H1 (cell line): ENCODE results near the gene SSBP3. TPM values are rescaled to one million over a fixed set of nuclear protein-coding genes. Genes with fewer than 3 reads are reported as not detected.

ENCODE experiments used
- CTCF ChIA-PET: fragments of 300-600 bp; sonication (Branson Sonifier 250); formaldehyde crosslinking; loops from one replicate; lab custom pipeline; 2021; ENCODE audit not compliant: partially characterized antibody; lab: Charles Lee
- POLR2A ChIA-PET: fragments of 300-600 bp; sonication (Branson Sonifier 250); formaldehyde crosslinking; loops from one replicate; lab custom pipeline; 2021; ENCODE audit warnings: inconsistent platforms; ENCODE audit not compliant: partially characterized antibody; lab: Charles Lee
- DNase-seq, 2 experiments: peaks; one replicate each; pipeline versions ENCODE4 v3.0.0 to v3.0.0-alpha.2; 2010 to 2022; ENCODE audit warnings: low spot score in 2 of 2, low read depth in 1 of 2, mixed read lengths in 1 of 2
- FAIRE-seq: peaks from 2 replicates; lab custom pipeline; 2011; peaks lifted over from hg19 to GRCh38; lab: Jason Lieb, UNC
- H2AFZ ChIP-seq: 2 replicates; pipeline ENCODE4 v1.8.1; 2012; ENCODE audit warnings: low read length, inconsistent platforms
- H2AK5ac ChIP-seq: 2 replicates; pipeline ENCODE4 v1.6.1; 2013; ENCODE audit warnings: low read depth, low read length
- H2BK120ac ChIP-seq: replicated peaks from 2 replicates; pipeline ENCODE3; 2013; ENCODE audit warnings: low read depth, low read length, inconsistent platforms
- H2BK12ac ChIP-seq: 2 replicates; pipeline ENCODE4 v1.6.1; 2013; ENCODE audit warnings: low read depth, low read length
- H2BK15ac ChIP-seq: 2 replicates; pipeline ENCODE4 v1.6.1; 2013; ENCODE audit warnings: low read length
- H2BK20ac ChIP-seq: 2 replicates; pipeline ENCODE4 v1.6.1; 2013; ENCODE audit warnings: low read length
- H2BK5ac ChIP-seq: 2 replicates; pipeline ENCODE4 v1.6.1; 2013; ENCODE audit warnings: low read depth, low read length
- H3K14ac ChIP-seq: 2 replicates; pipeline ENCODE4 v1.6.1; 2013; ENCODE audit warnings: inconsistent platforms; ENCODE audit not compliant: insufficient read length
- H3K18ac ChIP-seq: 2 replicates; pipeline ENCODE4 v1.6.1; 2013; ENCODE audit warnings: low read length; ENCODE audit errors: extremely low read depth
- H3K23ac ChIP-seq: 2 replicates; pipeline ENCODE4 v1.6.1; 2013; ENCODE audit warnings: inconsistent platforms; ENCODE audit not compliant: insufficient read length
- H3K23me2 ChIP-seq: 2 replicates; pipeline ENCODE4 v1.6.1; 2013; ENCODE audit warnings: low read depth, low read length
- H3K27ac ChIP-seq: 2 replicates; pipeline ENCODE4 v1.6.1; 2011; ENCODE audit warnings: low read depth, low read length, inconsistent platforms
- H3K27me3 ChIP-seq, 4 experiments: replicated peaks in 1 of 4; 1 replicate in 1 of 4; 2 replicates in 3 of 4; pipeline versions ENCODE4 v1.6.1 to v1.8.1; 2011 to 2013; ENCODE audit warnings: low read length in 3 of 4, mild to moderate bottlenecking in 3 of 4, inconsistent platforms in 2 of 4, mixed read lengths in 2 of 4, moderate library complexity in 1 of 4; ENCODE audit not compliant: control insufficient read depth in 3 of 4, insufficient read depth in 3 of 4; ENCODE audit errors: extremely low read depth in 1 of 4
- H3K36me3 ChIP-seq, 4 experiments: 2 replicates each; pipeline versions ENCODE4 v1.6.1 to v1.8.1; 2011 to 2013; ENCODE audit warnings: mild to moderate bottlenecking in 4 of 4, low read length in 3 of 4, moderate library complexity in 2 of 4, control low read depth in 1 of 4, inconsistent platforms in 1 of 4; ENCODE audit not compliant: insufficient read depth in 4 of 4, control insufficient read depth in 2 of 4
- H3K4ac ChIP-seq: replicated peaks from 2 replicates; pipeline ENCODE3; 2013; ENCODE audit warnings: low read length, low read depth, mixed read lengths, inconsistent platforms; ENCODE audit not compliant: insufficient read length
- H3K4me1 ChIP-seq, 4 experiments: replicated peaks in 1 of 4; 1 replicate in 1 of 4; 2 replicates in 3 of 4; pipeline versions ENCODE4 v1.6.1 to v1.8.1; 2011 to 2013; ENCODE audit warnings: low read length in 3 of 4, inconsistent platforms in 2 of 4, mixed read lengths in 1 of 4; ENCODE audit not compliant: insufficient read depth in 4 of 4, control insufficient read depth in 3 of 4
- H3K4me2 ChIP-seq, 2 experiments: 2 replicates each; pipeline versions ENCODE4 v1.6.1 to v1.8.1; 2011 to 2013; ENCODE audit warnings: low read depth in 2 of 2, low read length in 2 of 2, control low read depth in 1 of 2, inconsistent platforms in 1 of 2, mild to moderate bottlenecking in 1 of 2; ENCODE audit not compliant: insufficient read depth in 1 of 2
- H3K4me3 ChIP-seq, 4 experiments: fragments of 200-600, 300-600 bp in 1 of 4; sonication (generic), shearing (Covaris generic), sonication (Bioruptor Twin) in 1 of 4; 2 replicates each; pipeline versions ENCODE4 v1.5.1 to v1.8.1; 2011 to 2016; ENCODE audit warnings: low read length in 4 of 4, low read depth in 3 of 4, control low read depth in 2 of 4, inconsistent platforms in 2 of 4, mild to moderate bottlenecking in 2 of 4, mixed read lengths in 1 of 4, moderate library complexity in 1 of 4; ENCODE audit not compliant: insufficient read depth in 2 of 4; ENCODE audit errors: extremely low read depth in 1 of 4
- H3K56ac ChIP-seq: replicated peaks from 2 replicates; pipeline ENCODE3; 2013; ENCODE audit warnings: low read depth, mild to moderate bottlenecking, mixed read lengths, low read length, inconsistent platforms; ENCODE audit not compliant: insufficient read length
- H3K79me1 ChIP-seq: 2 replicates; pipeline ENCODE4 v1.6.1; 2013; ENCODE audit warnings: low read depth, low read length, control low read depth
- H3K79me2 ChIP-seq, 2 experiments: 2 replicates each; pipeline versions ENCODE4 v1.6.1 to v1.8.1; 2012 to 2013; ENCODE audit warnings: low read length in 2 of 2, mild to moderate bottlenecking in 2 of 2, inconsistent platforms in 1 of 2; ENCODE audit not compliant: insufficient read depth in 2 of 2, control insufficient read depth in 1 of 2
- H3K9ac ChIP-seq, 4 experiments: replicated peaks in 1 of 4; 1 replicate in 1 of 4; 2 replicates in 3 of 4; pipeline versions ENCODE4 v1.6.1 to v1.8.1; 2011 to 2013; ENCODE audit warnings: low read depth in 3 of 4, low read length in 3 of 4, control low read depth in 2 of 4, mild to moderate bottlenecking in 2 of 4, moderate library complexity in 2 of 4, inconsistent platforms in 1 of 4; ENCODE audit errors: extremely low read depth in 1 of 4
- H3K9me3 ChIP-seq, 2 experiments: 2 replicates each; pipeline versions ENCODE4 v1.6.1 to v1.8.1; 2012 to 2013; ENCODE audit warnings: mild to moderate bottlenecking in 2 of 2, moderate library complexity in 2 of 2, control low read depth in 1 of 2, inconsistent platforms in 1 of 2, low read depth in 1 of 2, low read length in 1 of 2, mixed read lengths in 1 of 2; ENCODE audit not compliant: insufficient read depth in 2 of 2
- H4K20me1 ChIP-seq, 2 experiments: replicated peaks in 1 of 2; 2 replicates each; pipeline versions ENCODE3 to v1.8.1; 2011 to 2013; ENCODE audit warnings: inconsistent platforms in 2 of 2, low read length in 2 of 2, mild to moderate bottlenecking in 1 of 2; ENCODE audit not compliant: insufficient read depth in 2 of 2, control insufficient read depth in 1 of 2
- H4K5ac ChIP-seq: 2 replicates; pipeline ENCODE4 v1.6.1; 2013; ENCODE audit warnings: low read length, low read depth, mixed read lengths, inconsistent platforms; ENCODE audit not compliant: insufficient read length
- H4K8ac ChIP-seq: 2 replicates; pipeline ENCODE4 v1.8.0; 2013; ENCODE audit warnings: mild to moderate bottlenecking, moderate library complexity, low read length, inconsistent platforms; ENCODE audit not compliant: insufficient read depth; ENCODE audit errors: extremely low read depth
- H4K91ac ChIP-seq: replicated peaks from 2 replicates; pipeline ENCODE3; 2013; ENCODE audit warnings: low read length, mixed read lengths, inconsistent platforms; ENCODE audit not compliant: insufficient read length
- ATF3 ChIP-seq: IDR thresholded peaks from 2 replicates; pipeline ENCODE4 v1.6.1; 2011; ENCODE audit warnings: low read depth, mild to moderate bottlenecking, low read length; ENCODE audit not compliant: insufficient read depth
- CEBPB ChIP-seq: IDR thresholded peaks from 2 replicates; pipeline ENCODE4 v1.6.1; 2012; ENCODE audit warnings: low read depth, low read length
- CHD2 ChIP-seq: IDR thresholded peaks from 2 replicates; pipeline ENCODE4 v1.6.1; 2012; ENCODE audit warnings: low read length, improper control_type of control experiment
- E2F6 ChIP-seq: IDR thresholded peaks from 2 replicates; pipeline ENCODE4 v1.6.1; 2012; ENCODE audit warnings: inconsistent platforms
- EP300 ChIP-seq, 2 experiments: IDR thresholded peaks; 1 replicate in 1 of 2; 2 replicates in 1 of 2; pipeline ENCODE4 v1.6.1; 2011 to 2012; ENCODE audit warnings: low read depth in 2 of 2, low read length in 2 of 2, mild to moderate bottlenecking in 2 of 2, borderline replicate concordance in 1 of 2, inconsistent platforms in 1 of 2, moderate library complexity in 1 of 2
- GABPA ChIP-seq: IDR thresholded peaks from 2 replicates; pipeline ENCODE4 v1.6.1; 2011; ENCODE audit warnings: mild to moderate bottlenecking, low read length, moderate library complexity, borderline replicate concordance; ENCODE audit not compliant: insufficient read depth
- MAFK ChIP-seq: IDR thresholded peaks from 2 replicates; pipeline ENCODE4 v1.6.1; 2012; ENCODE audit warnings: low read depth, mild to moderate bottlenecking, improper control_type of control experiment, low read length
- POLR2A ChIP-seq, 2 experiments: IDR thresholded peaks; 1 replicate in 1 of 2; 2 replicates in 1 of 2; pipeline ENCODE4 v1.6.1; 2011; ENCODE audit warnings: low read depth in 2 of 2, low read length in 2 of 2, mild to moderate bottlenecking in 2 of 2; ENCODE audit errors: control extremely low read depth in 1 of 2
- SIN3A ChIP-seq, 2 experiments: IDR thresholded peaks in 1 of 2; conservative IDR thresholded peaks in 1 of 2; 2 replicates each; pipeline ENCODE4 v1.6.1; 2011 to 2012; ENCODE audit warnings: low read length in 2 of 2, improper control_type of control experiment in 1 of 2, low read depth in 1 of 2, mild to moderate bottlenecking in 1 of 2
- SUZ12 ChIP-seq: fragments of 200-600 bp; sonication (generic); IDR thresholded peaks from 2 replicates; pipeline ENCODE4 v1.6.1; 2012; ENCODE audit warnings: mild to moderate bottlenecking, inconsistent platforms, low read length, moderate library complexity, mixed read lengths
- WGBS, 2 experiments: shearing (Covaris generic) in 1 of 2; methylation state at CpG; one replicate each; pipeline versions ENCODE4 v1.1.6 to v1.1.7; 2013 to 2015; ENCODE audit warnings: low lambda C conversion rate in 2 of 2, mixed read lengths in 2 of 2, inconsistent platforms in 1 of 2, low coverage in 1 of 2, missing lambda C conversion rate in 1 of 2; ENCODE audit not compliant: insufficient replicate concordance in 2 of 2, insufficient coverage in 1 of 2, insufficient read length in 1 of 2; ENCODE audit errors: extremely low coverage in 1 of 2, missing lambda C conversion rate in 1 of 2; 5-methylcytosine and 5-hydroxymethylcytosine counted together
- polyA plus RNA-seq, 7 experiments: library from polyadenylated mRNA; depleted of rRNA in 3 of 7; stranded (reverse) in 5 of 7; unstranded in 2 of 7; fragments of >200 nt in 5 of 7; fragments of 200-250 nt in 2 of 7; gene quantifications; 1 replicate in 5 of 7; 2 replicates in 1 of 7; 4 replicates in 1 of 7; pipeline versions ENCODE4 v1.2.1 to v1.2.3, GENCODE V29; 2011 to 2013; ENCODE audit warnings: missing spikeins in 2 of 7, mixed read lengths in 2 of 7
- total RNA-seq: library from RNA; stranded (reverse); fragmentation: NEBNext Ultra II Directional; extraction: Animal tissue kit (Norgen Biotek cat#: 25700); gene quantifications from 2 replicates; pipeline ENCODE4 v1.2.1, GENCODE V29; 2021

SSBP3 gene
- total and polyA plus RNA-seq, 2 of the 8 experiments (the other 6 are each of a cell fraction or from before 2014, with no cell fraction given), result 99.7 to 133 TPM

GRCh38 chr1:54318246-54318814, 87.9 kb downstream of the SSBP3 start:
- Histone ChIP-seq H2BK12ac (no peak overlapping the region), H2BK5ac (no peak overlapping the region; the same call in 1 of the 2 replicates), H3K27me3 (no peaks in the 10 kb centered on the region), H3K56ac (no peak overlapping the region), H2BK20ac (no peak overlapping the region), H3K9ac (no peak overlapping the region; a peak in 1 of 7 replicates), H2AFZ (no peak overlapping the region)
- POLR2A ChIA-PET, result interaction anchor here (0.7 to 1.7 kb wide), 4 partner anchors 8 to 25 kb away, joined by 3 to 4 read pairs (median 3); no protein-coding TSS in a partner anchor
- FAIRE-seq, result no peak
- DNase-seq, result no peak
- TF ChIP-seq SIN3A (conservative IDR thresholded peaks at IDR 0.05 in 1 of 2, IDR thresholded peaks at IDR 0.05 in 1 of 2; ENCODE audit: low read depth in 1 of 2, low read length in 2 of 2), result no peak
- no peak for TF ChIP-seq CHD2
- no peak for TF ChIP-seq CEBPB
- no peak for TF ChIP-seq POLR2A (IDR thresholded peaks at IDR 0.05; ENCODE audit: control extremely low read depth in 1 of 2, low read depth in 2 of 2, low read length in 2 of 2)
- TF ChIP-seq E2F6, result no peak
- no peak for TF ChIP-seq SUZ12
- no peak for TF ChIP-seq MAFK
- no peak for TF ChIP-seq GABPA
- no peak for TF ChIP-seq EP300 (IDR thresholded peaks at IDR 0.05; ENCODE audit: borderline replicate concordance in 1 of 2, low read depth in 2 of 2, low read length in 2 of 2)
- no peak for TF ChIP-seq ATF3
- TF ChIP-seq, all 59 proteins: peak for 0
- H2BK120ac ChIP-seq, result no peak overlapping the region
- CTCF ChIA-PET, result interaction anchor here (0.7 to 2.1 kb wide), 8 partner anchors 8 to 89 kb away, joined by 3 to 6 read pairs (median 4); no protein-coding TSS in a partner anchor
- 78% methylated on average over 4 of the region's 4 CpGs; no CpG with 5 or more reads in 1 of the 2 experiments for WGBS, 2 experiments
- no peak overlapping the region for H4K8ac ChIP-seq
- H3K14ac ChIP-seq, result no peak overlapping the region
- no peak overlapping the region for H3K4me3 ChIP-seq
- H3K9me3 ChIP-seq, result no peaks in the 10 kb centered on the region
- no peak overlapping the region for H3K23ac ChIP-seq
- no peak overlapping the region for H4K91ac ChIP-seq
- H3K23me2 ChIP-seq, result no peaks in the 10 kb centered on the region
- peaks cover 12 to 90% of the 10 kb centered on the region in 2 experiments for H3K79me2 ChIP-seq
- no peak overlapping the region for H3K4me2 ChIP-seq
- H2AK5ac ChIP-seq, result no peak overlapping the region
- no peak overlapping the region for H3K18ac ChIP-seq
- no peak overlapping the region for H3K4ac ChIP-seq
- H3K36me3 ChIP-seq, result no peaks in the 10 kb centered on the region; a peak in 1 of 8 replicates
- H3K27ac ChIP-seq, result no peak overlapping the region
- peaks cover 7 to 22% (median 20%) of the 10 kb centered on the region in 4 experiments for H3K4me1 ChIP-seq
- no peak overlapping the region for H4K5ac ChIP-seq
- peaks cover 11 to 32% of the 10 kb centered on the region in 2 experiments for H4K20me1 ChIP-seq
- H2BK15ac ChIP-seq, result no peak overlapping the region
- H3K79me1 ChIP-seq, result peaks cover 30% of the 10 kb centered on the region
